PFSK-1 (cell line): ENCODE data around the gene PTGIS.

ENCODE experiments used
- FOXP2 ChIP-seq: optimal IDR thresholded peaks from 2 replicates; pipeline ENCODE3; 2011; ENCODE audit warnings: borderline replicate concordance, control low read depth, inconsistent platforms; ENCODE audit not compliant: insufficient read depth; ENCODE audit errors: extremely low read length, extremely low read depth
- POLR2AphosphoS5 ChIP-seq: IDR thresholded peaks from 2 replicates; pipeline ENCODE4 v1.6.1; 2012; ENCODE audit warnings: low read depth, mild to moderate bottlenecking, control low read depth, low read length, moderate library complexity
- REST ChIP-seq, 2 experiments: IDR thresholded peaks; 2 replicates each; pipeline versions ENCODE4 v1.6.1 to v1.8.0; 2011 to 2012; ENCODE audit warnings: low read depth in 2 of 2, low read length in 2 of 2, control low read depth in 1 of 2, inconsistent platforms in 1 of 2, mild to moderate bottlenecking in 1 of 2, moderate library complexity in 1 of 2; ENCODE audit not compliant: insufficient read depth in 1 of 2
- SIN3A ChIP-seq: IDR thresholded peaks from 2 replicates; pipeline ENCODE4 v1.6.1; 2012; ENCODE audit warnings: mild to moderate bottlenecking, low read length, moderate library complexity, borderline replicate concordance; ENCODE audit not compliant: insufficient read depth
- TAF1 ChIP-seq: IDR thresholded peaks from 2 replicates; pipeline ENCODE4 v1.6.1; 2012; ENCODE audit warnings: low read length, control low read depth, borderline replicate concordance; ENCODE audit not compliant: insufficient read depth

PTGIS gene

GRCh38 chr20:49612127-49612738 lies 44.3 kb upstream of the PTGIS start:
- TF ChIP-seq REST (IDR thresholded peaks at IDR 0.05; ENCODE audit: insufficient read depth in 1 of 2, low read depth in 2 of 2, low read length in 2 of 2) (no peak), SIN3A (no peak), FOXP2 (no peak), TAF1 (no peak), POLR2AphosphoS5 (no peak)

- TF ChIP-seq FOXP2, result peak; percentile 84
- no peak for TF ChIP-seq POLR2AphosphoS5
These were observed 43.0 kb upstream of the PTGIS start for GRCh38 chr20:49610691-49611538.

- TF ChIP-seq POLR2AphosphoS5, result no peak
These were observed 41.1 kb upstream of the PTGIS start for GRCh38 chr20:49608752-49609670.

GRCh38 chr20:49607568-49607967 lies 39.6 kb upstream of the PTGIS start:
- TF ChIP-seq FOXP2 (no peak), REST (IDR thresholded peaks at IDR 0.05; ENCODE audit: insufficient read depth in 1 of 2, low read depth in 2 of 2, low read length in 2 of 2) (no peak), POLR2AphosphoS5 (no peak), TAF1 (no peak), SIN3A (no peak)

GRCh38 chr20:49603209-49603627 lies 35.3 kb upstream of the PTGIS start:
- TF ChIP-seq FOXP2 (no peak), POLR2AphosphoS5 (no peak), TAF1 (no peak), SIN3A (no peak), REST (IDR thresholded peaks at IDR 0.05; ENCODE audit: insufficient read depth in 1 of 2, low read depth in 2 of 2, low read length in 2 of 2) (no peak)
